ENCODE data around the gene BPIFB3.

Gene BPIFB3

GRCh38 chr20:33053291-33054106 lies at the start of gene BPIFB3:
Gene BPIFB3 (plus strand): TSS chr20:33053903. CDS start chr20:33055436, 1,533 bp downstream.
- no peak for DNase-seq

DNA sequence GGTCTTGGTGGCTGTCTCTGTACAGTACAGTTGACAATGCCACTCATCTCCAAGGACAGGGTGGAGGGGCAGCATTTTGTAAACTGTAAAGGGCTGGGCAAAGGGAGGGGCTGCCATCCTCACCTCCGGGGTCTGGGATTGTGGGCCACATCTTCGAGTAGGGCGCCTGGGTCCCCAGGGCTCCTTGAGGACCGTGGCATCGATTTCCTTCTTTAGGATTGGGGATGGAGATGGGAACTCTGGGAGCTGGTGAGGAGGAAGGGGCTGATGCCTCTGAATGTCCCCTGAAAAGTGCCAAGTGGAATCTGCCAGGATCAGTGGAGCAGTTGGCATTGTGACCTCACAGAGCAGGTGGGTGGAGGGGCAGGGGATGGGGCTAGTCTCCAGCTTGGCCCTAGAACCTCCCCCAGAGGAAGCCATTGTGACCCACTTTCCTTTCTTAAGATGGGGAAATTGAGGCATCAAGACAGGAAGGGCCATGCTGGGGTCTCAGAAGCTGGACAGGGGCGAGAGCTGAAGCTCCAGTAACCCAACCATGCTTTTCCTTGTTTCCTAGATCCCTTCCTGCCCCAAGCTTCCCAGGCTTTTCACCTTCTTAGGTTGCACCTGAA lies 49.5 kb upstream of the BPIFB3 start, which contains the start of gene SUN5:
TSS of gene SUN5 (minus strand) at position 293 of the 611 bp plus-strand sequence. CDS start at position 200, 93 bp downstream.
- DNase-seq: no peak

- no peak for DNase-seq
Measured at GRCh38 chr20:33005132-33005566, 48.6 kb upstream of the BPIFB3 start.

- no peak for DNase-seq
Measured at GRCh38 chr20:33005908-33006775, 47.6 kb upstream of the BPIFB3 start.

DNA sequence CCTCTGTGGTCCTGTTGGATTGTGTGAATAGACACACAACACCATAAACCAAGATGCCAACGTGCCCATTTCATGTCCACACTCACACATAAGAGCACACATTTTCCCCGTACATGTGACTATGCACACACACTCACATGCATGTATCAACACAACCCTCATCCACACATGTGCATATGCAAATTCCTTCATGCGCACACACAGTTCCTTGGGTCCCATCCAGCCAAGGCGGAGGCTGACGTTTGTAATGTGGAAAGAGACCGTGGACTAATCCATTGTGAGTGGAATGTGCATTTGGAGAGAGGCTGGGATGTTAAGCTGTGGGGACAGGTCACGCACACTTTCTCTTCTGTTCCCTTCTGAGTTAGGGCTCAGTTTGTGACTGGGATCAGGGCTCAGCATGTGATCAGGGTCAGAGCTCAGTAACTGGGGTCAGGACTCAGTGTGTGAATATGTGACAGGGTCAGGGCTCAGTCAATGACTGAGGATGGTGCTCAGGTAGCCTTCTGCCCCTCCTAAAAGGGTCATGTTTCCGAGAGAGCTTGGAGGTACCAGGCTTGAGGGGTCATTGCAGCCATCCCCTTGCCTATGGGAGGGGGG lies 46.8 kb upstream of the BPIFB3 start:
- no peak for DNase-seq

DNA sequence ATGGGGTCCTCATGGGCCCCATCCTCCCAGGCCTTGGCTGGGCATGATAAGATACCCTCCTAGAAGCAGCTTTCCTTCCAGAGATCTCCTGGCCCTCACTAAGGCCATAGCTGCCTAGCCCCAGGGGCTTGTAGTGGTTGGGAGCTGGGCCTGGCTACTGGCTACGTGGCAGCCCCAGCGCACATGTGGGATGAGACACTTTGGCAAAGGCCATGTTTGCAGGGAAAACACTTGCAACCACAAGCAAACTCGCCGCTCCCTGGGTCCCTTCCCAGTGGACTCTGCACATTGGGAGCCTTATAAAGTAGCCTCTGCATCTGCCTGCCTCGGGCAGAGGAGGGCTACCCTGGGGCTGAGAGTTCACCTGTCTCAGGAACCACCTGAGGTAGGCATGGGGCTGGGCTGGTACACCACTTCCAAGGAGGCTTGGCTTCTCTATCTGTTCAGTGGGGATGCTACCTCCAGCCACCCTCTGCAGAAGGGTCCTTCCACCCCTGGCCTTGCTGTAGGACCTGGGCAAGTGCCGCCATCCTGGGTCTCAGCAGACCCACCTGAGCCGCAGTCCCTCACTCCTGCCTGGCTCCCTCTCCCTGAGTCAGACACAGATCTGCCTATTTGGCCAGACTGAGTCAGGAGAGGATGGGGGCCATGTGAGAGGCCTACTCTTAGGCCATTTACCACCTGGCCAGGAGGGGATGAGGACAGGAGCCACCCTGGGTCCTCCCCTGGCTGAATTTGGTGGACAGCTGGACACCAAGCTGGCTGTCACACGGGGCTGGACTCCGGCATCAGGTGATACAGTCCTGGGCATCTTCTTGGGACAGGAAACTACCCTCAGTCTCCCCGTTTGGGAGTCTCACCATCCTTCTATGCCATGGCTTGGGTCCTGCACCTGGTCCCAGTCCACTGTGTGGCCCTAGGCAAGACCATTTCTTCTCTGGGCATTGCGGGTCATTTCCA lies 46.0 kb upstream of the BPIFB3 start, which contains the start of gene BPIFB2:
TSS of gene BPIFB2 (plus strand) at position 329 of the 960 bp plus-strand sequence. CDS start 871 bp downstream, outside the sequence.
- DNase-seq: no peak

DNA sequence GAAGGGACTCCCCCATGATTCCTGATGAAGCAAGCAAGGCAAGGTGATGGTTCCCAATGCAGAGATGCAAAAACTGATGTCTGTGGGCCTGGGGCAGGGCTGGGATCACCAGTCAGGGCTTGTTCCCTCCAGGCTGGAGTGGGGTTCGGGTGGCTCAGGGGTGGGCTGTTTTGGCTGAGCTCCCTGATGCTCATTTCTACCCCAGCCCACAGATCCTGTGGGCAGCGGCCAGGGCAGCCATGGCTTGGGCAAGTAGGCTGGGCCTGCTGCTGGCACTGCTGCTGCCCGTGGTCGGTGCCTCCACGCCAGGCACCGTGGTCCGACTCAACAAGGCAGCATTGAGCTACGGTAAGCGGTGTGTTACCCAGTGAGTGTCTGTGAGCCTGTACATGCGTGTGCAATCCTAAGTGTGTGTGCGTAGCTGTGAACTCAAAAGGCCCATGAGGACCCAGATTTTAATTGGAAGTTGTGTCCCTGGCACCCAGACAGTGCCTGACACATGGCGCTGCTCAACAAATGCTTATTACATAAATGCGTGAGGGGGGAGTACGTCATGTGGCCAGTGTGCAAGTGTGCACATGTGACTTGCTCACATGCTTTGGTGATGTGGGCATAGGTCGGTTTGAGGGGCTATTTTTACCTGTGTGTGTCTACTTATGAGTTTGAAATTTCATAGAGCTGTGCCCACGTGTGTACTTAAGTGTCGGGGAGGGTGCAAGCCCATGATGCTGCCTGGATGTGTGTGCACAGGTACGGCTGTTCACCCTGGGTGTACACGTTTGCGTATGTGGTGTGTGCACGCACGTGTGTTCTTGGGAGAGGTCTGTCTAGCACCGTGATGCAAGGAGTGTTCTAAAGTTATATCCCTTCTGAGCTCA lies 45.1 kb upstream of the BPIFB3 start:
- no peak for DNase-seq

- DNase-seq: no peak
Measured at GRCh38 chr20:33009214-33010132, 44.2 kb upstream of the BPIFB3 start.

DNA sequence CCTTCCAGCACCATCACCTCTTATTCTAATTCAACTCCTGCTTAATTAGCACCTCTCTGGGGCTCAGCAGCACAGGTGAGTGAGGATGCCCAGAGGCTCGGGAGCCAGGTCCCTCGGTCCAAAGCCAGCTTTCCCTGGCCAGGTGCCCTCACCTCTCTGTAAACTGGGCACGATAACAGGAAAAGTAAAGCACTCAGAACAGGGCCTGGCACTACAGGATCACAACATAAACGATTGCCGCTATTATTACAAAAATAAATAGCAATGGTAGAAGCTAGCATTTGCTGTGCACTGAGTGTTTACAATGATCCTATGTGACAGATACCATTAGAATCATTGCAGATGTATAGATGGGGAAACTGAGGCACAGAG lies 43.6 kb upstream of the BPIFB3 start:
- DNase-seq: no peak

DNA sequence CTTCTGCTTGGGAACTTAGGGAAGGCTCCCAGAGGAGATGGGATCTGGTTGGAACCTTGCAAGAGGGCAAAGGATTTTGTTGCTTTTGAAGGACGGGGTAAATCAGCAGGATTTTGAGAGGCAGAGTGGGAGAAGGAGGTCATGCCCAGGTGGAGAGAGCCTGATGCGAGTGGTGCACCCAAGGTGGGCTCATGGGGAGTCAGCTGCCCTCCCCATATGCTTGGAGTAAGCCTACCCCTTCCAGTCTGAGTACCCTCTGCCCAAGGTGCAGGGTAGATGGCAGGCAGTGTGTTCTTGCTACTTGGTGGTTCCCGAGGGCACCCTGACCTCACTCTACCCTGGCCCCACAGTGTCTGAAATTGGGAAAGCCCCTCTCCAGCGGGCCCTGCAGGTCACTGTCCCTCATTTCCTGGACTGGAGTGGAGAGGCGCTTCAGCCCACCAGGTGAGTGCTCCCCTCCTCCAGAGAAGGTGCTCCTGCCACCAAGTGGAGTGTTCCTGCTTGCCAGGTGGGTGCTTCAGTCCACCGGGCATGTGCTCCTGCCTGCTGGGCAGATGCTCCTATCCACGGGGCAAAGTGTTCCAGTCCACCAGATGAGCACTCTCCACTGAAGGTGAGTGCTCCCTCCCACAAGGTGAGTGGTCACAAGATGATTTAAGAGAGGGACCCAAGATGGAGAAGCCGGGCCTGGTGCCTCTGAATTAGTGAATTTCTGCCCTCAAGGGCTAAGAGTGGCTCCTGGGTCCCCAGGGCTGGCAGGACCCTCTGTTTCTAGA lies 42.8 kb upstream of the BPIFB3 start:
- DNase-seq: no peak

DNA sequence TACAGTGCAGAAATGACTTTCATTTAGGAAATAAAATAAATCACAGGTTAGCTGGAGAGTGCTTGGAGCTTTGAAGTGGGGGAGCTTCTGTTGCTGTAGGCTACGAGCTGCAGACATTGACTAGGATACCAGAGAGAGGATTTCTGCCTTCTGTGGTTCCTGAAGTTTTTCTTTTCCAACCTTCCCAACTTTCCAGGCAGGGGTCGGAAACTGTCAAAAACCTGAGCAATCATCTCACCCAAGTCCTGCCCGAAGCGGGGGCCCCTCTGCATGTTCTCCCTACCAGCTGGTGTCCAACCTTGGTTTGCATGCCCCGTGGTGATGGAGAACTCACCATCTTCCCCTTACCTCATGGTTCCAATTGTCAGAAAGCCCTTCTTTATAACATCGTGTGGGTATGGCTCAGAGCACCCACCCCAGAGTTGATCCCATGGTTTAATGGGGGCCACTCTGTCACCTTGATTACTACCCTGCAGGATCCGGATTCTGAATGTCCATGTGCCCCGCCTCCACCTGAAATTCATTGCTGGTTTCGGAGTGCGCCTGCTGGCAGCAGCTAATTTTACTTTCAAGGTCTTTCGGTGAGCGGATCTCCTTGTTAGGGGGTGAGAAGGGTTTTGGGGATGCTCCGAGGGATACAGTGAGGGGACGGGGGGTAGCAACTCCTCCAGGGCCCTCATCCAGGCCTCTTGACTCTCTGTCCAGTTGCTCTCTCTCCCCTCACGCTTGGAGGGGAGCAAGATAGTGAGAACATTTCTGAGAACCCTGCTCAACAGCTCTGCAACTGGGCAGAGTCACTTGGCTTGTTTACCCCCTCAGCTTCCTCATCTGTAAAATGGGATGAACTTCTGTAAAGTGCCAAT lies 41.1 kb upstream of the BPIFB3 start:
- no peak for DNase-seq

DNA sequence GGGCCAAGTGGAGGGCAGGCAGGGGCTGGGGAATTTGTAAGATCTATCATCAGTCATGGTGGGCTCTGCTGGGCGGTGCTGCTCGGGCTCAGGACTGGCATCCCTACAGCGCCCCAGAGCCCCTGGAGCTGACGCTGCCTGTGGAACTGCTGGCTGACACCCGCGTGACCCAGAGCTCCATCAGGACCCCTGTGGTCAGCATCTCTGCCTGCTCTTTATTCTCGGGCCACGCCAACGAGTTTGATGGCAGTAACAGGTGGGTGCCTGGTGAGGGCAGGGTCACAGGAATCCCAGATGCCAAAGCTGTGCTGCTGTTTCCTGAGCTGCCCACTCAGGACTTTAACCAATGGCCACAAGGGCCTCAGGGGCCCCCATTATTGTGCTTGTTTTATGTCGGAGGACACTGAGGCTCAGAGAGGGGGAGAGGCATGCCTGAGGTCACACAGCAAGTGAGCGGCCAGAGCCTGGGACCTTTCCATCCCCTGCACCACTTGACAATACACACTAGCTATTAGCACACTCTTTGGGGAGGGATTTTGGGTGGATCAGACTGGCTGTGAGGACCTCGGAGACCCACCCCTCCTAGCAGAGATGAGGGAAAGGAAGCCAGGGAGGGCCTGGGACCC lies 39.9 kb upstream of the BPIFB3 start:
- no peak for DNase-seq

DNA sequence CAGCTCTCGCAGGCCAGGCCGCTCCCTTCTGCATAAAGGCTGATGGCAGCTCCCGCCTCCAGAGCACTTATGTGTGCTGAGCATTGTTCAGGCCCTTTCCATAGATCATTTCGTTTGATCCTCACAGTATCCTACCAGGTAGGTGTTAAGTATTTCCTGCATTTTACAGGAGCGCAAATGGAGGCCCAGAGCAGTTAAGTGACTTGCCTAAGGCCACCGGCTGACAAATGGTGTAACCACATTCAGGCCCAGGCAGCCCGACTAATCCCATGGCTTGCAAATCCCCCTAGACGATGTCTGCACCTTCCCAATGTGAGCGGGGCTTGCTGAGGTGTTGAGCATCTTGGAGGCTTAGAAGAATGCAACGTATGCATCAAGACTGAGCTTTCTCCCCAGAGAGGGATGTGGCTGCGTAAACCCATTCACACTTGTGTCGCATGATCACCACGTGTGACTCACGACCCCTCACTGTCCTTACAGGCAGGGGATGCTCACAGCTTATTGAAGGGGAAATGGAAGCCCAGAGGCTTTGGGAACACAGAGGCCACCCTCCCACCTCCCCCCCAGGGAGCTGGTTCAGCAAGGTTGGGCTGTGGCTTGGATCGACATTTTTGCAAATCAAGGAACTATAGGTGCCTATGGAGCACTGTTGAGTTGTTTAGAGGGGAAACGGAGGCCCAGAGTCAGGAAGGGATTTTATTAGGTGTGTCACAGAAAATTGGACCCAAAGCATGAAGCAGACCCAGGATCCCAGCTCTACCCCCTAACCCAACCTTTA lies 39.2 kb upstream of the BPIFB3 start:
- no peak for DNase-seq

- no peak for DNase-seq
Measured at GRCh38 chr20:33015114-33015484, 38.6 kb upstream of the BPIFB3 start.

DNA sequence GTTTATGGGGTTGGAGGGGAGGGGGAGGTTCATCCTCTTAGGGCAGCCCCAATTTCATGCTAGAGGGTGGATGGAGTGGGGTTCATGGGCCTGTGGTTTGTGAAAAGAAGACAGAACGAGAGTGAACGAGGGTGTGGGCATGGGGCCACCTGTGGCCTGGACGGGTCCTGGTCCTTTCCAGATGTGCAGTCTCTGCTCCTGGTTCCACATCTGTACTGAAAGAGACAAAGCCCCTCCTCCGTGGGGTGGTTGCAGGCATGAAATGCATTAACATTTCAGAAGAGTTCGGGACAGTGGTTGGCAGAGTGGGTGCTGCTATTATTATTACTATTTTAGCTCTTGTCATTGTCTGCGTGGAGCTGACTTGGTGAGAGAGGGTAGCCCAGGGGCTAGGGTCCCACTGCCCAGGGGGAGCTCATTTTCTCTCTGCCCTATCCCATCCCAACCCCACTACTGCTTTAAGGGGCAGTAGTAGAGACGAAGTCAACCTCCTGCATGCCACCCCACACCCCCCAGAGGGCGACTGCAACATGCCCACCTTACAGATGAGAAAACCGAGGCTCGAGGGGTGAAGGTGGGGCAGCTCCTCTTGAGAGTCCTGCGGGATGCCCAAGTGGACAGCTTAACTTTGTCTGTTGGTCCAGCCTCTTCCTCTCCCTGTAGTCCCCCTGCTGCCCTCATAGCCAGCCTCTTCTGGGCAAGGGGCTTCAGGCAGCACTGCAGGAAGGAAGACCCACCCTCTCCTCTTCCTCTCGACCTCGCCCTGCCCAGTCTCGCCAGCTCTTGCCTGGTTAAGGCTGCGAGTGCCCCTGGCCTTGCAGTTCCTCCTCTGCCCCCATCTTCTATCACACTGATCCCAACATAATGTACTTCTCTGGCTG lies 37.8 kb upstream of the BPIFB3 start:
- DNase-seq: no peak

Data from NCI-H1417 treated with DMSO at 0.1 percent for 48 hours (cell line).